A549 (cell line): ENCODE results near the gene WNT7A. TPM values are rescaled to one million over a fixed set of nuclear protein-coding genes. Genes with fewer than 3 reads are reported as not detected.

Experiments used
- ATAC-seq, 2 experiments: fragments of 200-7000 bp in 1 of 2; fragments of >200 bp in 1 of 2; cut with Nextera tagmentation in 1 of 2; cut with Tn5 transposase in 1 of 2; 3 replicates each; pipeline versions ENCODE4 v1.8.0 to v1.9.1; 2018 to 2020; ENCODE audit warnings: mild to moderate bottlenecking in 1 of 2, moderate library complexity in 1 of 2
- CTCF ChIA-PET: fragments of 300-600 bp; sonication (Branson Sonifier 250); formaldehyde crosslinking; extraction: SDS; loops from one replicate; lab custom pipeline; 2021; ENCODE audit warnings: antibody characterized with exemption, inconsistent platforms; lab: Yijun Ruan, JAX
- POLR2A ChIA-PET: fragments of 350-600 bp; formaldehyde crosslinking; extraction: SDS; loops from one replicate; lab custom pipeline; 2021; ENCODE audit warnings: antibody characterized with exemption, inconsistent platforms; lab: Yijun Ruan, JAX
- DNase-seq, 2 experiments: peaks; one replicate each; pipeline versions ENCODE4 v3.0.0 to v3.0.0-alpha.2; 2011 to 2016; ENCODE audit warnings: low read depth in 1 of 2, low spot score in 1 of 2
- FAIRE-seq: peaks from 2 replicates; lab custom pipeline; 2011; peaks lifted over from hg19 to GRCh38; lab: Jason Lieb, UNC
- H3K27ac ChIP-seq, 2 experiments: fragments of >200 bp; sonication (Bioruptor Twin); formaldehyde crosslinking; 3 replicates each; pipeline ENCODE4 v1.5.1; 2016 to 2017
- H3K4me1 ChIP-seq: fragments of >200 bp; sonication (Bioruptor Twin); formaldehyde crosslinking; 3 replicates; pipeline ENCODE4 v1.6.1; 2016
- H3K4me2 ChIP-seq: fragments of >200 bp; sonication (Bioruptor Twin); formaldehyde crosslinking; 3 replicates; pipeline ENCODE4 v1.6.1; 2016
- H3K4me3 ChIP-seq: fragments of >200 bp; sonication (Bioruptor Twin); formaldehyde crosslinking; 3 replicates; pipeline ENCODE4 v1.5.1; 2016
- H3K9me3 ChIP-seq: fragments of >200 bp; sonication (Bioruptor Twin); formaldehyde crosslinking; 3 replicates; pipeline ENCODE4 v1.6.1; 2016
- BCL3 ChIP-seq: fragments of >200 bp; sonication (Bioruptor Twin); formaldehyde crosslinking; IDR thresholded peaks from 3 replicates; pipeline ENCODE4 v1.6.1; 2016
- BHLHE40 ChIP-seq: IDR thresholded peaks from 2 replicates; pipeline ENCODE4 v1.6.1; 2012; ENCODE audit warnings: low read depth, low read length, inconsistent platforms
- E2F6 ChIP-seq: IDR thresholded peaks from 2 replicates; pipeline ENCODE4 v1.6.1; 2012; ENCODE audit warnings: low read depth, borderline replicate concordance
- GATA3 ChIP-seq: IDR thresholded peaks from 2 replicates; pipeline ENCODE4 v1.6.1; 2012; ENCODE audit warnings: borderline replicate concordance
- HDAC2 ChIP-seq: fragments of 200-600 bp; sonication (generic); IDR thresholded peaks from 2 replicates; pipeline ENCODE4 v1.6.1; 2016
- HEYL ChIP-seq: fragments of 250-450 bp; sonication (Bioruptor Pico); IDR thresholded peaks from 2 replicates; pipeline ENCODE4 v1.8.0; 2021; ENCODE audit warnings: mild to moderate bottlenecking, moderate library complexity
- KDM1A ChIP-seq: fragments of 200-600 bp; sonication (generic); IDR thresholded peaks from 2 replicates; pipeline ENCODE4 v1.6.1; 2016; ENCODE audit warnings: low read depth, mild to moderate bottlenecking
- MYC ChIP-seq: IDR thresholded peaks from 2 replicates; pipeline ENCODE4 v1.6.1; 2012; ENCODE audit warnings: mild to moderate bottlenecking, inconsistent platforms, low read length, improper control_type of control experiment, borderline replicate concordance
- NFE2L2 ChIP-seq: fragments of 150-350 bp; conservative IDR thresholded peaks from 2 replicates; pipeline ENCODE4 v1.6.1; 2014; ENCODE audit warnings: low read length
- NR3C1 ChIP-seq: fragments of >200 bp; sonication (Bioruptor Twin); formaldehyde crosslinking; IDR thresholded peaks from 3 replicates; pipeline ENCODE4 v1.6.1; 2017
- RAD21 ChIP-seq, 2 experiments: fragments of >200 bp in 1 of 2; sonication (Bioruptor Twin) in 1 of 2; formaldehyde crosslinking in 1 of 2; IDR thresholded peaks in 1 of 2; conservative IDR thresholded peaks in 1 of 2; 2 replicates in 1 of 2; 3 replicates in 1 of 2; pipeline ENCODE4 v1.6.1; 2012 to 2018; ENCODE audit warnings: inconsistent platforms in 1 of 2
- REST ChIP-seq: fragments of 200-600 bp; sonication (generic); IDR thresholded peaks from 2 replicates; pipeline ENCODE4 v1.6.1; 2016; ENCODE audit warnings: antibody characterized with exemption, mild to moderate bottlenecking, moderate library complexity
- TFCP2L1 ChIP-seq: fragments of 250-450 bp; sonication (Bioruptor Pico); IDR thresholded peaks from 2 replicates; pipeline ENCODE4 v1.5.0; 2021; ENCODE audit warnings: mild to moderate bottlenecking
- TP53 ChIP-seq: fragments of 250-450 bp; sonication (Bioruptor Pico); IDR thresholded peaks from 2 replicates; pipeline ENCODE4 v1.5.0; 2021; ENCODE audit warnings: mild to moderate bottlenecking, moderate library complexity
- ZNF302 ChIP-seq: fragments of 250-450 bp; sonication (Bioruptor Pico); IDR thresholded peaks from 2 replicates; pipeline ENCODE4 v1.9.0; 2021; ENCODE audit warnings: inconsistent platforms, mild to moderate bottlenecking, moderate library complexity
- ZSCAN20 ChIP-seq: fragments of 250-450 bp; sonication (Bioruptor Pico); IDR thresholded peaks from 2 replicates; pipeline ENCODE4 v1.8.0; 2022; ENCODE audit warnings: mild to moderate bottlenecking, moderate library complexity
- WGBS: methylation state at CpG from one replicate; pipeline ENCODE4 v1.1.6; 2017; ENCODE audit errors: missing lambda C conversion rate; 5-methylcytosine and 5-hydroxymethylcytosine counted together
- polyA plus RNA-seq, 4 experiments: library from polyadenylated mRNA; depleted of rRNA in 3 of 4; stranded (reverse); fragments of >200 nt; fragmentation: RNase III in 1 of 4; extraction: RNeasy Plus Mini Kit Qiagen cat#74134 plus additional on column Dnase treatment in 1 of 4; gene quantifications; 2 replicates in 3 of 4; 3 replicates in 1 of 4; pipeline ENCODE4 v1.2.3, GENCODE V29; 2011 to 2017

WNT7A gene
- polyA plus RNA-seq, 2 of the 4 experiments (the other 2 are of a cell fraction): 0.03 TPM

GRCh38 chr3:13902648-13903238, 22.9 kb upstream of the WNT7A start:
- Histone ChIP-seq H3K4me2 (no peak overlapping the region), H3K4me1 (no peaks in the 10 kb centered on the region), H3K27ac (no peak overlapping the region), H3K4me3 (no peak overlapping the region), H3K9me3 (peaks cover 73% of the 10 kb centered on the region)
- TF ChIP-seq GATA3: no peak
- TF ChIP-seq MYC: no peak
- no peak for TF ChIP-seq TFCP2L1
- TF ChIP-seq HDAC2: no peak
- TF ChIP-seq ZNF302: no peak
- no peak for TF ChIP-seq NR3C1
- no peak for TF ChIP-seq TP53 (CRISPR knock-in tag)
- TF ChIP-seq E2F6: no peak
- TF ChIP-seq ZSCAN20 (CRISPR knock-in tag): no peak
- TF ChIP-seq NFE2L2: no peak
- no peak for TF ChIP-seq KDM1A
- TF ChIP-seq RAD21 (conservative IDR thresholded peaks at IDR 0.05 in 1 of 2, IDR thresholded peaks at IDR 0.05 in 1 of 2): no peak
- TF ChIP-seq REST: no peak
- no peak for TF ChIP-seq BCL3
- ATAC-seq (no peak), DNase-seq (no peak), FAIRE-seq (no peak)
- 4% methylated on average over 1 of the region's 1 CpG for WGBS
- CTCF ChIA-PET: no interaction called here
- POLR2A ChIA-PET: no interaction called here

- POLR2A ChIA-PET: no interaction called here
- Histone ChIP-seq H3K4me3 (no peak overlapping the region), H3K9me3 (peaks cover 77% of the 10 kb centered on the region), H3K4me1 (no peaks in the 10 kb centered on the region), H3K4me2 (no peak overlapping the region), H3K27ac (no peak overlapping the region)
- 0% methylated on average over 1 of the region's 1 CpG for WGBS
- TF ChIP-seq BCL3 (no peak), MYC (no peak), NFE2L2 (no peak), HEYL (CRISPR knock-in tag) (no peak), BHLHE40 (no peak)
- no peak for FAIRE-seq
- no peak for ATAC-seq
- no peak for DNase-seq
- CTCF ChIA-PET: interaction anchor here (1.1 to 2.9 kb wide), 3 partner anchors 17 to 301 kb away, joined by 3 to 11 read pairs (median 3); no protein-coding TSS in a partner anchor
Measured at GRCh38 chr3:13901935-13902584, 22.2 kb upstream of the WNT7A start.
